HUES64 (cell line): ENCODE measurements around the gene VWA3B.
"Not testable (repeated sequence)": the region's sequence is repeated elsewhere in the genome, so short reads cannot be mapped to it uniquely, and the experiment has no call there.

Source experiments
- H3K27ac ChIP-seq: 2 replicates; pipeline ENCODE4 v1.7.0; 2013; ENCODE audit warnings: low read depth, low read length, inconsistent platforms
- H3K27me3 ChIP-seq: 2 replicates; pipeline ENCODE4 v1.6.1; 2013; ENCODE audit warnings: mild to moderate bottlenecking, low read length; ENCODE audit not compliant: insufficient read depth
- H3K36me3 ChIP-seq: 2 replicates; pipeline ENCODE4 v1.6.1; 2013; ENCODE audit warnings: mild to moderate bottlenecking, low read length; ENCODE audit not compliant: insufficient read depth
- H3K4me1 ChIP-seq: 2 replicates; pipeline ENCODE4 v1.6.1; 2013; ENCODE audit warnings: mild to moderate bottlenecking, low read length, moderate library complexity; ENCODE audit not compliant: insufficient read depth
- H3K4me3 ChIP-seq: 2 replicates; pipeline ENCODE4 v1.5.1; 2013; ENCODE audit warnings: mild to moderate bottlenecking, low read length, moderate library complexity
- H3K9ac ChIP-seq: 2 replicates; pipeline ENCODE4 v1.6.1; 2013; ENCODE audit warnings: mild to moderate bottlenecking, low read depth, low read length
- H3K9me3 ChIP-seq: 2 replicates; pipeline ENCODE4 v1.6.1; 2013; ENCODE audit warnings: low read depth, low read length; ENCODE audit not compliant: insufficient read depth
- WGBS: fragments of 150-250, 120-280 bp; methylation state at CpG from one replicate; pipeline ENCODE4 v1.1.7; 2013; ENCODE audit warnings: missing lambda C conversion rate; 5-methylcytosine and 5-hydroxymethylcytosine counted together

Gene VWA3B

GRCh38 chr2:98313492-98314250 is 226.7 kb downstream of the VWA3B start:
- peaks cover 9% of the 10 kb centered on the region for H3K4me1 ChIP-seq
- peaks cover 3% of the 10 kb centered on the region; the same call in 1 of the 2 replicates for H3K9me3 ChIP-seq
- no peaks in the 10 kb centered on the region for H3K36me3 ChIP-seq
- H3K4me3 ChIP-seq, result no peak overlapping the region
- WGBS, result 87% methylated on average over 8 of the region's 8 CpGs
- H3K9ac ChIP-seq, result no peak overlapping the region
- H3K27ac ChIP-seq, result no peak overlapping the region
- no peaks in the 10 kb centered on the region for H3K27me3 ChIP-seq

- peaks cover 9% of the 10 kb centered on the region for H3K4me1 ChIP-seq
- H3K9ac ChIP-seq, result no peak overlapping the region
- 87% methylated on average over 4 of the region's 4 CpGs for WGBS
Observed at GRCh38 chr2:98314251-98314650, 227.3 kb downstream of the VWA3B start.

GRCh38 chr2:98315957-98316356 is 229.0 kb downstream of the VWA3B start:
- H3K4me1 ChIP-seq, result peaks cover 9% of the 10 kb centered on the region
- H3K9me3 ChIP-seq, result peaks cover 25% of the 10 kb centered on the region
- H3K27ac ChIP-seq, result no peak overlapping the region
- 96% methylated on average over 2 of the region's 2 CpGs for WGBS
- H3K4me3 ChIP-seq, result no peak overlapping the region
- H3K9ac ChIP-seq, result no peak overlapping the region
- 0 out of 2 replicates have a peak, but pooled peaks cover 7% of the 10 kb centered on the region for H3K36me3 ChIP-seq
- no peaks in the 10 kb centered on the region for H3K27me3 ChIP-seq

More at GRCh38 chr2:98314251-98314650, 227.3 kb downstream of the VWA3B start:
- H3K36me3 ChIP-seq, result no peaks in the 10 kb centered on the region
- H3K9me3 ChIP-seq, result peaks cover 9% of the 10 kb centered on the region; the same call in 1 of the 2 replicates
- no peak overlapping the region for H3K27ac ChIP-seq
- H3K4me3 ChIP-seq, result no peak overlapping the region
- no peaks in the 10 kb centered on the region for H3K27me3 ChIP-seq

GRCh38 chr2:98317214-98317613 is 230.2 kb downstream of the VWA3B start:
- no peak overlapping the region for H3K4me3 ChIP-seq
- no peak overlapping the region for H3K9ac ChIP-seq
- no peaks in the 10 kb centered on the region for H3K27me3 ChIP-seq
- WGBS, result 19% methylated on average over 2 of the region's 3 CpGs
- peak overlapping the region; percentile 49; the same call in 1 of the 2 replicates for H3K27ac ChIP-seq
- peaks cover 9% of the 10 kb centered on the region for H3K4me1 ChIP-seq
- 0 out of 2 replicates have a peak, but pooled peaks cover 7% of the 10 kb centered on the region for H3K36me3 ChIP-seq
- peaks cover 37% of the 10 kb centered on the region for H3K9me3 ChIP-seq

- H3K4me1 ChIP-seq, H3K27ac ChIP-seq, H3K4me3 ChIP-seq, H3K36me3 ChIP-seq, H3K27me3 ChIP-seq, H3K9ac ChIP-seq: not testable (repeated sequence)
- peaks cover 53% of the 10 kb centered on the region for H3K9me3 ChIP-seq
- WGBS, result 96% methylated on average over 3 of the region's 3 CpGs
Observed at GRCh38 chr2:98320171-98320570, 233.2 kb downstream of the VWA3B start.

GRCh38 chr2:98324181-98324580 is 237.2 kb downstream of the VWA3B start:
- no peak overlapping the region for H3K27ac ChIP-seq
- 0 out of 2 replicates have a peak, but pooled peaks cover 7% of the 10 kb centered on the region for H3K36me3 ChIP-seq
- no peaks in the 10 kb centered on the region for H3K27me3 ChIP-seq
- peaks cover 57% of the 10 kb centered on the region for H3K9me3 ChIP-seq
- no peak overlapping the region for H3K9ac ChIP-seq
- no peaks in the 10 kb centered on the region for H3K4me1 ChIP-seq
- H3K4me3 ChIP-seq, result no peak overlapping the region
- WGBS, result 90% methylated on average over 2 of the region's 2 CpGs

GRCh38 chr2:98327776-98328175 is 240.8 kb downstream of the VWA3B start:
- Histone ChIP-seq H3K4me3 (no peak overlapping the region), H3K27me3 (no peaks in the 10 kb centered on the region), H3K36me3 (no peaks in the 10 kb centered on the region), H3K9ac (no peak overlapping the region), H3K9me3 (peaks cover 22% of the 10 kb centered on the region), H3K27ac (no peak overlapping the region), H3K4me1 (no peaks in the 10 kb centered on the region)
- WGBS, result 97% methylated on average over 4 of the region's 4 CpGs

- Histone ChIP-seq H3K27me3 (no peaks in the 10 kb centered on the region), H3K4me1 (peaks cover 12% of the 10 kb centered on the region), H3K4me3 (no peak overlapping the region), H3K36me3 (no peaks in the 10 kb centered on the region), H3K9me3 (peaks cover 11% of the 10 kb centered on the region), H3K27ac (no peak overlapping the region), H3K9ac (no peak overlapping the region)
- WGBS, result 95% methylated on average over 4 of the region's 4 CpGs
Observed at GRCh38 chr2:98329549-98329948, 242.6 kb downstream of the VWA3B start.

GRCh38 chr2:98332989-98333388 is 246.0 kb downstream of the VWA3B start:
- Histone ChIP-seq H3K27me3 (peaks cover 8% of the 10 kb centered on the region; the same call in 1 of the 2 replicates), H3K4me3 (no peak overlapping the region), H3K9me3 (peaks cover 11% of the 10 kb centered on the region), H3K36me3 (no peaks in the 10 kb centered on the region), H3K4me1 (peaks cover 21% of the 10 kb centered on the region), H3K9ac (no peak overlapping the region), H3K27ac (no peak overlapping the region)
- WGBS, result 83% methylated on average over 4 of the region's 5 CpGs

GRCh38 chr2:98333922-98334321 is 247.0 kb downstream of the VWA3B start:
- H3K9ac ChIP-seq, result no peak overlapping the region

GRCh38 chr2:98334439-98335078 is 247.6 kb downstream of the VWA3B start:
- Histone ChIP-seq H3K27ac (peak overlapping the region; percentile 69; the same call in 1 of the 2 replicates), H3K9ac (no peak overlapping the region), H3K27me3 (peaks cover 8% of the 10 kb centered on the region; the same call in 1 of the 2 replicates), H3K36me3 (no peaks in the 10 kb centered on the region), H3K4me3 (peak overlapping the region; percentile 33), H3K9me3 (no peaks in the 10 kb centered on the region; the same call in 1 of the 2 replicates), H3K4me1 (peaks cover 21% of the 10 kb centered on the region)
- 2% methylated on average over 4 of the region's 4 CpGs for WGBS

More at GRCh38 chr2:98333922-98334321, 247.0 kb downstream of the VWA3B start:
- 46% methylated on average over 2 of the region's 2 CpGs for WGBS
- H3K4me3 ChIP-seq, result no peak overlapping the region
- peaks cover 8% of the 10 kb centered on the region; the same call in 1 of the 2 replicates for H3K27me3 ChIP-seq
- peaks cover 2% of the 10 kb centered on the region; the same call in 1 of the 2 replicates for H3K9me3 ChIP-seq
- no peak overlapping the region; the same call in 1 of the 2 replicates for H3K27ac ChIP-seq
- H3K4me1 ChIP-seq, result peaks cover 21% of the 10 kb centered on the region
- H3K36me3 ChIP-seq, result no peaks in the 10 kb centered on the region
